NCI-H2081 (cell line): ENCODE measurements around the gene TTYH1.

ENCODE experiments used
- DNase-seq, 2 experiments: peaks; one replicate each; lab custom pipeline; 2025; lab: John Stamatoyannopoulos, UW

The TTYH1 gene

DNA sequence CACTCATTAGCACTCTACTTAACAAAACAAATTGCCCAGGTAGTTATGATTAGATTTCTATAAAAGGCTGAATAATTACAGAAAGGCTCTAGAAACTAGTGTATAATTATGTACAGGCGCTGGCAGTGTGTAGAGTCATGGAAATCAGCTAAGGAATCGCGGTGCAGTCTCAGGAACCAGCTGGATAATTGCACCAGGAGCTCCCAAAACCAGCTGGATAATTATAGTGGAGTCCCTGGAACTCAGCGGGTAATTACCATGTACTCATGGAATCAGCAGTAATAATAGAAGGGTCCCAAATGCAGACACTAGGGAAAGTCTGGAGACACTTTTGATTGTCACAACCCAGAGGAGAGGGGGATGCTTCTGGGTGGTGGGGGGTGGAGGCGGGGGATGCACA lies 23.2 kb upstream of the TTYH1 start:
- DNase-seq = peak in 1 of 2 experiments; percentile 30

- no peak for DNase-seq
Measured at GRCh38 chr19:54393381-54393780, 21.9 kb upstream of the TTYH1 start.

DNA sequence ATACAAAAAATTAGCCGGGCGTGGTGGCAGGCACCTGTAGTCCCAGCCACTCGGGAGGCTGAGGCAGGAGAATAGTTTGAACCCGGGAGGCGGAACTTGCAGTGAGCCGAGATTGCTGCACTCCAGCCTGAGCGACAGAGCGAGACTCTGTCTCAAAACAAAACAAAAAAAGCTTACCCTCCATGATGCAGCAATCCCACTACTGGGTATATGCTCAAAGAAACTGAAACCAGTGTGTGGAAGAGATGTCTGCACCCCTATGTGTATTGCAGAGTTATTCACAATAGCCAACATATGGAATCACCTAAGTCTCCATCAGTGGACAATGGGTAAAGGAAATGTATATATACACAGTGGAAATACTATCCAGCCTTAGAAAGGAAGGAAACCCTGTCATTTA lies 19.6 kb upstream of the TTYH1 start:
- DNase-seq = no peak

DNA sequence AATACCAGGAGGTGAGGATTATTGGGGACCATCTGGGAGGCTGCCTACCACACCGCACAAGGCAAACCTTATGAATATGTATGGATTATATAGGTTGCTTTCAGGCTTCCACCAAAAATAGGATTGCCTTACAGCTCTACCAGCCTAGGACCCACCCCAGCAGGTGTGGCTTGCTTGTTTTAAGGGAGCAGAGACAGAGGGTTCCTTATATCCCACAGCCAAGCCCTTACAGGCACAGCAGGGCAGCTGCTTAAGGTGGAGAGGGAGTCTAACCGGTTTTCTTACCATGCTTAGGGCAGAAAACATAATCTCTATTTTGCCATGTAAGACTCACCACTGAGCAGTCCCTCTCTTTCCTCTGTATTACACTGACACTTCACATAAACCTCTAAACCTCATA lies 16.1 kb upstream of the TTYH1 start:
- DNase-seq = no peak

DNA sequence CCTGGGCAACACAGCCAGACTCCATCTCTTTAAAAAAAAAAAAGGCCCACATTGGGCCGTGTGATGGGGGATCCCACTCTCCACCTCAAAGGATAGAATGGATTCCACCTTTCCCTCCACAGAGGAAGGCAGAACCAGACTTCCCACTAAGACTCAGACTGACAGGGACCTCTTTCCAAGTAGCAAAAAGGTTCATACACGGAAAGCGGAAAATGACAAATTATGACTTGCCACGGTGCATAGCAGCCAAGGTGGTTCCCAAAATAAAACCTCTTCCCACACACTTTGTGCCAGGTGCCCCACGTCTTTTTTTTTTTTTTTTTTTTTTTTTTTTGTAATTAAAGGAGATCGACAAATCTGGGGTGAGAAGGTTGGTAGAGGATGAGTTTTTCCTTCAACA lies 14.4 kb upstream of the TTYH1 start:
- no peak for DNase-seq

GRCh38 chr19:54403054-54403453 lies 12.2 kb upstream of the TTYH1 start:
- DNase-seq = no peak

- no peak for DNase-seq
Measured at GRCh38 chr19:54405628-54406027, 9.6 kb upstream of the TTYH1 start.

GRCh38 chr19:54407780-54408179 lies 7.5 kb upstream of the TTYH1 start:
- DNase-seq = no peak

DNA sequence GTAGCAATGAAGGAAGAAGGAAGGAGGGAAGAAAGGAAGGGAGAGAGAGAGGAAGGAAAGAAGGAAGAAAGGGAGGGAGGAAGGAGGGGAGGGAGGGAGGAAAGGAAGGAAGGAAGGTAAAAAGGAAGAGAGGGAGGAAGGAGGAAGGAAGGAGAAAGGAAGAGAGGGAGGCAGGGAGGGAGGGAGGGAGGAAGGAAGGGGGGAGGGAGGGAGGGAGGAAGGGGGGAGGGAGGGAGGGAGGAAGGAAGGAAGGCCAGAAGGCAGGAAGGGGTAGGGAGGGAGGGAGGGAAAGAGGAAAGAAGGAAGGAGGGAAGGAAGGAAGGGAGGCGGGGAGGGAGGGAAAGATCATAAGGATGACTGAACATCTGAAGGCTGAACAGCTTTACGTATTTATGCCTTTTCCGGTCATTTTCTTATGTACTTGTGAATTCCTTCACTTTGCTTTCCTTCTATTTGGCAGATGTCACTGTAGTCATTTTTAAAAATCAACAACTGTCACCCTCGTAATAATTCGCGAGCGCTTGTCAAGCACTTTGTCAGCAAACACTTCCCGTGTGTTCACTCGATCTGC lies 6.7 kb upstream of the TTYH1 start:
- no peak for DNase-seq

DNA sequence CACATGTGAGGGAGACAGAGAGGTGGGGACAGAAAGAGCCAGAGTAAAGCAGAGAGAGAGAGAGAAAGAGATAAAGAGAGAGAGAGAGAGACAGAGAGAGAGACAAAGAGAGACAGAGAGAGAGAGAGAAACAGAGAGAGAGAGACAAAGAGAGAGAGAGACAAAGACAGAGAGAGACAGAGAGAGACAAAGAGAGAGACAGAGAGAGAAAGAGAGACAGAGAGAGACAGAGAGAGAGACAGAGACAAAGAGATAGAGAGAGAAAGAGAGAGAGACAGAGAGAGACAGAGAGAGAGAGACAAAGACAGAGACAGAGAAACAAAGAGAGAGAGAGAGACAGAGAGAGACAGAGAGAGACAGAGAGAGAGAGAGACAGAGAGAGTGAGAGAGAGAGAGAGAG lies 4.2 kb upstream of the TTYH1 start:
- DNase-seq = no peak

DNA sequence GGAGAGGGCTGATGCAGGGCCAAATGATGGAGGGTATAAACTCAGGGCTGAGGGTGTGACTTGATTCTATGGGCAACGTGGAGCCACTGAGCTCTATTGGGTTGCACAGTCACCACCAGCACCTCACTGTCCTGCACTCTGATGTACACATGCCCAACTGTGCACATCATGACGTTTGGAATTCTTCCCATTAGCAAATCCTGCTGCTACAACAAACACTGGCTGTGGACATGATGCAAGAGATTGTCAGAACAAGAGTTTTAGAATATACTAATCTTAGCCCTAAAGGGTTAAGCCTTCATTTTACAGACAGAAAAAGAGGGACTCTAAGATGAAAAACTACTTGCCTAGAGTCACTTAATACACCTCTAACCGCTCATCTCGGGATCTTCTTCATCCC lies 2.4 kb upstream of the TTYH1 start:
- DNase-seq = no peak

DNA sequence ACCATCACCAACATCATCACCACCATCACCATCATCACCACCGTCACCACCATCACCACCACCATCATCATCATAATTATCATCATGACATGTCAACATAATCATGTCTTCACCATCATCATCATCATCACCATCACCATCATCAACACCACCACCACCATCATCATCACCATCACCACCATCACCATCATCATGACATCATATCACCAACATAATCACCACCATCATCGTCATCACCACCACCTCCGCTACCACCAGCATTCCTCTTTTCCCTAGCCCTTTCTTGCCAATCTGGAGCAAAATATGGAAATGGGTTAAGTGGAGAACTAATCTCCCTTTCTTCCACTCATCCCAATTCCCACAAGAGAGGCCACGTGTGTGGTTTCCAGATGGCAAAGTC lies 1.1 kb upstream of the TTYH1 start:
- no peak for DNase-seq

GRCh38 chr19:54415901-54416673 lies 823 bp downstream of the TTYH1 start:
- DNase-seq = no peak

DNA sequence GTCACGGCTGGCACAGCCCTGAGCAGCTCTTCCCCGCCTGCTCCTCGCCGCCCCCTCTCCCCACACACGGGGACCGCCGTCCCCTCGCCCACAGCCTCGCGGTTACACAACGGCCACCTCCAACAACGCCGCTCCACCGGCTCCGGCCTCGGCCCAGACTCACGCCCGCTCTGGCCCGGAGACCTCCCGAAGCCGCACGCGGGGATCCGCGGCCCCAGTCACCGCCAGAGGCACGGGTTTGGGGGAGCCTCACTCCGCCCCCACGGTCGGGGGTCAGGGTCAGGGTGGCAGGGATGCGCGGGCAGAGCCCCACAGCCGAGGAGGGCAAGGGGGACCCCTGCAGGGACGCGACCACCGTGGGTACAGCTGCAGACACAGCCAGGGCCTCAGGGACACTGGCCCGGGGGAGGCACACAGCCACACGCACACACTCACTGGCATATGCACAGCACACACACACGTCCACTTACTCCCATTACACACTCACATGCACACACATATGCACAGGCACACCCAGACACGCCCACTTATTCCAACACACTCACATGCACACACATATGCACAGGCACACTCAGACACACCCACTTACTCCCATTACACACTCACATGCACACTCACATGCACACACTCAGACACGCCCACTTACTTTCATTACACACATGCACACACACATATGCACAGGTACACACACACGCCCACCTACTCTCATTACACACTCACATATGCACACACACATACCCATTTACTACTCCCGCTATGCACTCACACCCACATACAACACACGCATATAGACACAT lies 1.6 kb downstream of the TTYH1 start:
- DNase-seq = no peak

- DNase-seq = no peak
Measured at GRCh38 chr19:54418030-54418929, 3.0 kb downstream of the TTYH1 start.

DNA sequence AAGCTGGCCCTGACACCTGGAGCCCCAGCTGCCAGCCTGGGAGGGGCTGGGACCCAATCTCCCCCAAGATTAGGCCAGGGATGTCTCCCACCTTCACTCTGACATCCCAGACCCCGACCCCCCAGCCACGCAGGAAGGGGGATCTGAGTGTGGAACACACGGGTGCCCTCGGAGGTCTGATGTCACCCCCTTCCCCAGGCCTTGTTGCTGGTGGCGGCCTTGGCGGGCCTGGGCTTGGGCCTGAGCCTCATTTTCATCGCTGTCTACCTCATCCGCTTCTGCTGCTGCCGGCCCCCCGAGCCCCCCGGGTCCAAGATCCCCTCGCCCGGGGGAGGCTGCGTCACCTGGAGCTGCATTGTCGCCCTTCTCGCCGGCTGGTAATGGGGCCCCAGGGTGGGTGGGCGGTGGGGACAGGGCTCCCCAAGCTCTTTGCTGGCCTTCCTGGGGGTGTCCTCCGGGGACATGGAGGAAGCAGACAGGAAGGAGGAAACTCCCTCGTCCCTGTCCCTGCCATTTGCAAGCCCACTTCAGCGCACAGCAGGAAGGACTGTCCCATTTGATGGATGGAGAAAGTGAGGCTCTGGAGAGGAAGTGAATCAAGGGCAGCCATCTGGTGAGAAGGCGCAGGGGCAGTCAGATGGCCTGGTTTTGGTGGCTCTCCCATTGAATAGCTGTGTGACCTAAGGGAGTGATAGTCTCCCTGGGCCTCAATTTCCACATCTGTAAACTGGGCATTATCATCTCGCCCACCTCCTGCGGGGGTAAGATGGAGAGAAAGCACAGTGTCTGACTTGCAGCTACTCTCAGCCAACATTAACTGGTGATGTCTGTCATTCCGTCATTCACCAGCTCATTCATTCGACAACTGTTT lies 3.9 kb downstream of the TTYH1 start:
- no peak for DNase-seq

GRCh38 chr19:54420068-54420382 lies 4.8 kb downstream of the TTYH1 start:
- DNase-seq = no peak

GRCh38 chr19:54420383-54421168 lies 5.3 kb downstream of the TTYH1 start:
- no peak for DNase-seq

GRCh38 chr19:54421169-54421516 lies 5.9 kb downstream of the TTYH1 start:
- no peak for DNase-seq

GRCh38 chr19:54421521-54421920 lies 6.3 kb downstream of the TTYH1 start:
- DNase-seq = no peak

- no peak for DNase-seq
Measured at GRCh38 chr19:54422136-54422535, 6.9 kb downstream of the TTYH1 start.
